Peyer's patch (tissue), 4 donors: ENCODE results near the gene TCF7L2. TPM values are rescaled to one million over a fixed set of nuclear protein-coding genes. Genes with fewer than 3 reads are reported as not detected.

Source experiments
- DNase-seq, 3 donors: peaks; one replicate each; pipeline ENCODE4 v3.0.0-alpha.2; 2017 to 2019
- H3K27ac ChIP-seq, 4 donors: fragments of 200-600 bp; sonication (generic); one replicate each; pipeline ENCODE4 v1.5.1; 2016 to 2019
- H3K27me3 ChIP-seq, 2 donors: fragments of 200-600 bp; sonication (generic); one replicate each; pipeline ENCODE4 v1.5.1; 2019
- H3K36me3 ChIP-seq, 3 donors: fragments of 200-600 bp; sonication (generic); one replicate each; pipeline ENCODE4 v1.5.1; 2016 to 2019
- H3K4me1 ChIP-seq, 4 donors: fragments of 200-600 bp; sonication (generic); one replicate each; pipeline ENCODE4 v1.5.1; 2016 to 2019
- H3K4me3 ChIP-seq, 4 donors: fragments of 200-600 bp; sonication (generic); 1 replicate in 3 of 4; 2 replicates in 1 of 4; pipeline ENCODE4 v1.5.1; 2016 to 2019; ENCODE audit warnings: mild to moderate bottlenecking in 1 of 4
- H3K9me3 ChIP-seq, 4 donors: fragments of 200-600 bp; sonication (generic); one replicate each; pipeline ENCODE4 v1.5.1; 2016 to 2019; ENCODE audit warnings: mild to moderate bottlenecking in 1 of 4
- POLR2A ChIP-seq, 2 donors: fragments of 450-650 bp; IDR thresholded peaks; one replicate each; pipeline ENCODE4 v1.5.1; 2017; ENCODE audit warnings: antibody characterized with exemption in 2 of 2, mild to moderate bottlenecking in 2 of 2, moderate library complexity in 2 of 2
- total RNA-seq, 4 donors: library from RNA; depleted of rRNA; stranded (reverse); fragments of >200 nt; gene quantifications; one replicate each; pipeline ENCODE4 v1.1.0, GENCODE V29; 2016
- TF ChIP-seq, protein P1 (sequence below), 6 experiments: fragments of 450-650 bp in 4 of 6; fragments of 200-600 bp in 2 of 6; sonication (generic) in 1 of 6; IDR thresholded peaks; one replicate each; pipeline ENCODE4 v1.5.1; 2017 to 2019; ENCODE audit warnings: antibody characterized with exemption in 6 of 6, mild to moderate bottlenecking in 3 of 6, moderate library complexity in 1 of 6

The TCF7L2 gene
- total RNA-seq, 4 donors from 2014 or later, result 72.3 to 148 (median 93.0) TPM

DNA sequence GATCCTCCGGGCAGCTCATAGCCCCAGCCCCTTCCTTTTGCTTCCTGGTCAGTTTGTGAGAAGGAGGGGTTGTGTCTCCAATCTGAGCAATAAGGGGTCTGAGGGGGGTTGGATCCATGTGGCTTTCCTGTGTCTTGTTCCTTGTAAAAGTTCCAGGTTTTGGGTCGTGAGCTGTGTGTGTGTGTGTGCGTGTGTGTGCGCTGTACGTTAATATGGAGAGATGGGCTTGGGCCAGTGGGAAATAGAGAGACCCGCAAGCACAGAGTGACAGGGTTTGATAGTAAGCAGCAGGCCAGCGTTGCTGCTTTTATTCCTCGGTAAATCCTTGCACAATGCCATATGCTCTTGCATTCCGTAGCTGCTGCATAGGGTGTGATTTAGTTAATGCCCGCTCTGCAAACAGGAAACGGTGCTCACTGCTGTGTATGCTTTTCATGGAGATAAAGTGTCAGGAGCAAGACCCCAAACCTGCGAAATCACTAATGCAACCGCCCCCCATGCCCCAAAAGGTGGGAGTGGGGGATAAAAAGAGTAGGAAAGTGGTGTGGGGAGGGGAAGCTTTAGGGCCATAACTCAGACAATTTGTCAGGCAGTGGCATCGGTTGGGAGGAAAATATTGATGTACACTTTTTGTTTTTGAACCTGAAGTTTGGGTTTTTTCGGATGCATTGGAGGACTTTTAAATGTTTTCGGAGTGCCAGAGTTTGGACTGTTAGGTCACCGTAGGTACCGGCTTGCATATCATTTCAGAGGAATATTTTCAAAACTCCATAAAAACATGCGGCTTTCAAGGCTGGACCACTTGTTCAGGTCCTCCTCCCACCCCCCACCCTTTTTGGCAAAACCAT lies 108.7 kb downstream of the TCF7L2 start:
- Histone ChIP-seq H3K36me3 (no peaks in the 10 kb centered on the region), H3K4me3 (peak overlapping the region in 2 of 4 donors; percentile 2 to 5), H3K27ac (peak overlapping the region; percentile 25 to 77 (median 68)), H3K27me3 (no peaks in the 10 kb centered on the region), H3K4me1 (peaks cover 0 to 56% (median 6%) of the 10 kb centered on the region in 4 donors), H3K9me3 (no peaks in the 10 kb centered on the region)
- no peak for DNase-seq
- TF ChIP-seq, protein P1, sequence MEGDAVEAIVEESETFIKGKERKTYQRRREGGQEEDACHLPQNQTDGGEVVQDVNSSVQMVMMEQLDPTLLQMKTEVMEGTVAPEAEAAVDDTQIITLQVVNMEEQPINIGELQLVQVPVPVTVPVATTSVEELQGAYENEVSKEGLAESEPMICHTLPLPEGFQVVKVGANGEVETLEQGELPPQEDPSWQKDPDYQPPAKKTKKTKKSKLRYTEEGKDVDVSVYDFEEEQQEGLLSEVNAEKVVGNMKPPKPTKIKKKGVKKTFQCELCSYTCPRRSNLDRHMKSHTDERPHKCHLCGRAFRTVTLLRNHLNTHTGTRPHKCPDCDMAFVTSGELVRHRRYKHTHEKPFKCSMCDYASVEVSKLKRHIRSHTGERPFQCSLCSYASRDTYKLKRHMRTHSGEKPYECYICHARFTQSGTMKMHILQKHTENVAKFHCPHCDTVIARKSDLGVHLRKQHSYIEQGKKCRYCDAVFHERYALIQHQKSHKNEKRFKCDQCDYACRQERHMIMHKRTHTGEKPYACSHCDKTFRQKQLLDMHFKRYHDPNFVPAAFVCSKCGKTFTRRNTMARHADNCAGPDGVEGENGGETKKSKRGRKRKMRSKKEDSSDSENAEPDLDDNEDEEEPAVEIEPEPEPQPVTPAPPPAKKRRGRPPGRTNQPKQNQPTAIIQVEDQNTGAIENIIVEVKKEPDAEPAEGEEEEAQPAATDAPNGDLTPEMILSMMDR (IDR thresholded peaks at IDR 0.05), result no peak

GRCh38 chr10:113059371-113059780 lies 109.3 kb downstream of the TCF7L2 start:
- Histone ChIP-seq H3K36me3 (no peaks in the 10 kb centered on the region), H3K4me1 (peaks cover 0 to 63% (median 6%) of the 10 kb centered on the region in 4 donors), H3K9me3 (no peaks in the 10 kb centered on the region), H3K27ac (peak overlapping the region; percentile 46 to 77 (median 68)), H3K27me3 (no peaks in the 10 kb centered on the region), H3K4me3 (peak overlapping the region in 2 of 4 donors; percentile 2 to 5)
- no peak for TF ChIP-seq POLR2A (IDR thresholded peaks at IDR 0.05)
- TF ChIP-seq, protein P1 (IDR thresholded peaks at IDR 0.05), result no peak
- DNase-seq, result no peak

DNA sequence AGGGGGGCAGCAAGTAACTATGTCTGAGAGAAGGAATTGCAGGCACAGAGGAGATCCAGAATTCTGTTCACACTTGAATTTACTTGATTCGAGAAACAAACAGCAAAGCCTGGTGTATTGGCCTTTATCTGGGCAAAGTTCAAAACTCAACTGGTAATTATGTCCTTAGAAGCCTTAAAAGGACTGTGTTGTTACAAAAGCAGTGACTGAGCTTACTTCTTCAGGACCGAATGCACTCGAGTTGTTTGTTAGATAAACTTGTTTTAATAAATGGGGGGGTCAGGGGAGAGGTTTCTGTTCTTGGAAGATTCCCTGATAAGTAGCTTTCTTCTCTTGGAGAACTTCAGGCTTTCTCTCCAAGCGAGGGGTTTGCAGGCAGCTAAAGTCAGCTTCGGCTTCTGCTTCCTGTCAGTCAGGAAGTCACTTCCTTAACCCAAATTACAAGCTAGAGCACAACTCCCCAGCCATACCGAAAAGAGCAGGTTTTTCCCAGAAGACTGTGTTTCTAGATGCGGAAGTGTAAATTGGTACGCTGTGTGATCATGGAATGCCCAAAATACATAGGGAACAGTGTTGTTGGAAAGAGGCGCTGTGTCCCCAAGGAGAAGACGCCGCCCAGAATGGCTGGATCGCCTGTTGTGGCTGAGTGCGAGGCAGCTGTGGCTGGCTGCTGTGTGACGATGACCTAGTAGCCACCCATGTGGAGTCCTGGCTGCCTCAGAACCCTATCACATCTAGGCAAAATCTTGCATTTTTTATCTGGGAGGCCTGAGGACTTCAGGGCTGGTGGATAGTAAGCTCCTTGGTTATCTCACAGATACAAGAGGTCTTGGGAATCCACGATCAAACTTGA lies 110.4 kb downstream of the TCF7L2 start:
- peak overlapping the region in 2 of 4 donors; percentile 4 to 6 for H3K4me3 ChIP-seq
- no peak for TF ChIP-seq POLR2A (IDR thresholded peaks at IDR 0.05)
- TF ChIP-seq, protein P1 (IDR thresholded peaks at IDR 0.05), result no peak
- DNase-seq, result no peak

DNA sequence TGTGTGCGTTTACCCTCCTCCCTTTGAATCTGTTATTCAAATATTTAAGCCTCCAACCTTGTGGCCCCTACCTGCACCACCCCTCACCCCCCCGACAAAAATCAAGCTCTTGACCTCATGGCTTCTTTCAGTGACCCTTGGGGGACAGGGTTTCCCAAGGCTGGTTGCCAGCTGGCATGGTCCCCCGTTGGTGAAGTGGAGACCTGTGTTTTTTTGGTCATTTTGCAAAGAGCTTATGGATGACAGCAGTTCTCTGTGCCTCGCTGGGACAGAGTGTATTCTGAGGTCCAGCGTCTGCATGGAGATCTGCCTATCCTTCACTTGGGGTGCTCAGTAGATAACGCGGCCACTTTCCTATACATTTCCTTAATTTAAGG lies 111.0 kb downstream of the TCF7L2 start:
- Histone ChIP-seq H3K27ac (peak overlapping the region; percentile 46 to 77 (median 68)), H3K4me3 (peak overlapping the region in 1 of 4 donors; percentile 0), H3K9me3 (no peaks in the 10 kb centered on the region), H3K27me3 (no peaks in the 10 kb centered on the region), H3K36me3 (no peaks in the 10 kb centered on the region), H3K4me1 (peaks cover 0 to 71% (median 8%) of the 10 kb centered on the region in 4 donors)
- DNase-seq, result no peak
- no peak for TF ChIP-seq POLR2A (IDR thresholded peaks at IDR 0.05)
- TF ChIP-seq, protein P1 (IDR thresholded peaks at IDR 0.05), result no peak

More for the DNA sequence above, 110.4 kb downstream of the TCF7L2 start:
- Histone ChIP-seq H3K27me3 (no peaks in the 10 kb centered on the region), H3K27ac (peak overlapping the region; percentile 46 to 77 (median 68)), H3K36me3 (no peaks in the 10 kb centered on the region), H3K4me1 (peaks cover 0 to 71% (median 8%) of the 10 kb centered on the region in 4 donors), H3K9me3 (no peaks in the 10 kb centered on the region)

DNA sequence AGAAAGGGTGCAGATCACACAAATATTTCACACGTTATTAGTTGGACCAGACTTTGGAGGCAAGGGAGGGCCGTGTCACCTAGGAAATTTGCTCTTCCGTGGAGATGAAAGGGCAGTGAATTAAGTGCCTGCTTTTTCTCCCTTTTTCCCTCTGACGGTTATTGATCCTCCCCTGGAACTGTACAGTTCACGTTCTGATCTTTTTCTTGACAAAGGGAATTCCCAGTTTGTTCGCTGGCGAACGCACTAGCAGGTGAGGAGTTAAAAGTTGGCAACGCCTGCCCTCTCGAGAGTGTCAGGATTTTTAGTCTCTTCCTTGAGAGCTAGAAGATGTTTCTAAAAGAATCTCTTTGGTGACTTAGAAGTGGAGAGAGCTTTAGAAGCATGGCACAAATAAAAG lies 111.5 kb downstream of the TCF7L2 start:
- Histone ChIP-seq H3K9me3 (no peaks in the 10 kb centered on the region), H3K36me3 (no peaks in the 10 kb centered on the region), H3K4me1 (peaks cover 0 to 68% (median 8%) of the 10 kb centered on the region in 4 donors), H3K27me3 (no peaks in the 10 kb centered on the region), H3K27ac (peak overlapping the region in 2 of 4 donors; percentile 66 to 77), H3K4me3 (no peak overlapping the region)
- TF ChIP-seq POLR2A (IDR thresholded peaks at IDR 0.05), result no peak
- TF ChIP-seq, protein P1 (IDR thresholded peaks at IDR 0.05), result no peak
- DNase-seq, result no peak
